Panc1 (cell line): Measurements from ENCODE around the gene CAMK1G.

Source experiments
- POLR2AphosphoS5 ChIP-seq: IDR thresholded peaks from 2 replicates; pipeline ENCODE4 v1.6.1; 2012; ENCODE audit warnings: mild to moderate bottlenecking, low read depth, low read length, moderate library complexity
- SIN3A ChIP-seq: IDR thresholded peaks from 2 replicates; pipeline ENCODE4 v1.6.1; 2012; ENCODE audit warnings: low read depth, mild to moderate bottlenecking, low read length, moderate library complexity, borderline replicate concordance; ENCODE audit not compliant: insufficient read depth
- TCF7L2 ChIP-seq: IDR thresholded peaks from 2 replicates; pipeline ENCODE4 v1.6.1; 2011; ENCODE audit warnings: mild to moderate bottlenecking, low read depth, low read length, inconsistent platforms
- TF ChIP-seq, protein P1 (sequence below): fragments of 450-650 bp; IDR thresholded peaks from 2 replicates; pipeline ENCODE4 v1.5.1; 2017; ENCODE audit warnings: mild to moderate bottlenecking
- TF ChIP-seq, protein P2 (sequence below), 2 experiments: IDR thresholded peaks; 2 replicates each; pipeline ENCODE4 v1.6.1; 2011 to 2012; ENCODE audit warnings: low read depth in 2 of 2, control low read depth in 1 of 2, low read length in 1 of 2, mild to moderate bottlenecking in 1 of 2, moderate library complexity in 1 of 2; ENCODE audit not compliant: insufficient read depth in 1 of 2

- TF ChIP-seq, protein P1, sequence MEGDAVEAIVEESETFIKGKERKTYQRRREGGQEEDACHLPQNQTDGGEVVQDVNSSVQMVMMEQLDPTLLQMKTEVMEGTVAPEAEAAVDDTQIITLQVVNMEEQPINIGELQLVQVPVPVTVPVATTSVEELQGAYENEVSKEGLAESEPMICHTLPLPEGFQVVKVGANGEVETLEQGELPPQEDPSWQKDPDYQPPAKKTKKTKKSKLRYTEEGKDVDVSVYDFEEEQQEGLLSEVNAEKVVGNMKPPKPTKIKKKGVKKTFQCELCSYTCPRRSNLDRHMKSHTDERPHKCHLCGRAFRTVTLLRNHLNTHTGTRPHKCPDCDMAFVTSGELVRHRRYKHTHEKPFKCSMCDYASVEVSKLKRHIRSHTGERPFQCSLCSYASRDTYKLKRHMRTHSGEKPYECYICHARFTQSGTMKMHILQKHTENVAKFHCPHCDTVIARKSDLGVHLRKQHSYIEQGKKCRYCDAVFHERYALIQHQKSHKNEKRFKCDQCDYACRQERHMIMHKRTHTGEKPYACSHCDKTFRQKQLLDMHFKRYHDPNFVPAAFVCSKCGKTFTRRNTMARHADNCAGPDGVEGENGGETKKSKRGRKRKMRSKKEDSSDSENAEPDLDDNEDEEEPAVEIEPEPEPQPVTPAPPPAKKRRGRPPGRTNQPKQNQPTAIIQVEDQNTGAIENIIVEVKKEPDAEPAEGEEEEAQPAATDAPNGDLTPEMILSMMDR: no peak
- TF ChIP-seq SIN3A: no peak
- TF ChIP-seq POLR2AphosphoS5: no peak
- no peak for TF ChIP-seq TCF7L2
- TF ChIP-seq, protein P2, sequence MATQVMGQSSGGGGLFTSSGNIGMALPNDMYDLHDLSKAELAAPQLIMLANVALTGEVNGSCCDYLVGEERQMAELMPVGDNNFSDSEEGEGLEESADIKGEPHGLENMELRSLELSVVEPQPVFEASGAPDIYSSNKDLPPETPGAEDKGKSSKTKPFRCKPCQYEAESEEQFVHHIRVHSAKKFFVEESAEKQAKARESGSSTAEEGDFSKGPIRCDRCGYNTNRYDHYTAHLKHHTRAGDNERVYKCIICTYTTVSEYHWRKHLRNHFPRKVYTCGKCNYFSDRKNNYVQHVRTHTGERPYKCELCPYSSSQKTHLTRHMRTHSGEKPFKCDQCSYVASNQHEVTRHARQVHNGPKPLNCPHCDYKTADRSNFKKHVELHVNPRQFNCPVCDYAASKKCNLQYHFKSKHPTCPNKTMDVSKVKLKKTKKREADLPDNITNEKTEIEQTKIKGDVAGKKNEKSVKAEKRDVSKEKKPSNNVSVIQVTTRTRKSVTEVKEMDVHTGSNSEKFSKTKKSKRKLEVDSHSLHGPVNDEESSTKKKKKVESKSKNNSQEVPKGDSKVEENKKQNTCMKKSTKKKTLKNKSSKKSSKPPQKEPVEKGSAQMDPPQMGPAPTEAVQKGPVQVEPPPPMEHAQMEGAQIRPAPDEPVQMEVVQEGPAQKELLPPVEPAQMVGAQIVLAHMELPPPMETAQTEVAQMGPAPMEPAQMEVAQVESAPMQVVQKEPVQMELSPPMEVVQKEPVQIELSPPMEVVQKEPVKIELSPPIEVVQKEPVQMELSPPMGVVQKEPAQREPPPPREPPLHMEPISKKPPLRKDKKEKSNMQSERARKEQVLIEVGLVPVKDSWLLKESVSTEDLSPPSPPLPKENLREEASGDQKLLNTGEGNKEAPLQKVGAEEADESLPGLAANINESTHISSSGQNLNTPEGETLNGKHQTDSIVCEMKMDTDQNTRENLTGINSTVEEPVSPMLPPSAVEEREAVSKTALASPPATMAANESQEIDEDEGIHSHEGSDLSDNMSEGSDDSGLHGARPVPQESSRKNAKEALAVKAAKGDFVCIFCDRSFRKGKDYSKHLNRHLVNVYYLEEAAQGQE (IDR thresholded peaks at IDR 0.05; ENCODE audit: insufficient read depth in 1 of 2, low read depth in 2 of 2, low read length in 1 of 2): no peak
These were observed 26.3 kb upstream of the CAMK1G start for GRCh38 chr1:209557221-209557620.
